Nephron progenitor cell (in vitro differentiated cells): ENCODE results near the gene MISP.

Source experiments
- DNase-seq: peaks from one replicate; pipeline ENCODE4 v3.0.0; 2021
- H3K27ac Mint-ChIP-seq: 2 replicates; pipeline ENCODE4 v1.8.0; 2021; ENCODE audit warnings: mild to moderate bottlenecking, moderate library complexity, mixed read lengths
- H3K27me3 Mint-ChIP-seq: 2 replicates; pipeline ENCODE4 v1.8.0; 2021; ENCODE audit warnings: mild to moderate bottlenecking, low read depth, mixed read lengths; ENCODE audit not compliant: poor library complexity
- H3K36me3 Mint-ChIP-seq: 2 replicates; pipeline ENCODE4 v1.8.0; 2021; ENCODE audit warnings: low read depth, mixed read lengths
- H3K4me1 Mint-ChIP-seq: 2 replicates; pipeline ENCODE4 v1.8.0; 2021; ENCODE audit warnings: mixed read lengths
- H3K4me3 Mint-ChIP-seq: 2 replicates; pipeline ENCODE4 v1.8.0; 2021; ENCODE audit warnings: mild to moderate bottlenecking, moderate library complexity, mixed read lengths
- H3K9me3 Mint-ChIP-seq: 2 replicates; pipeline ENCODE4 v1.8.0; 2021; ENCODE audit warnings: mild to moderate bottlenecking, moderate library complexity, mixed read lengths
- CTCF ChIP-seq: fragments of 200-600 bp; sonication (generic); IDR thresholded peaks from 2 replicates; pipeline ENCODE4 v1.5.0; 2021; ENCODE audit warnings: antibody characterized with exemption

The MISP gene

GRCh38 chr19:756236-756635 is 5.3 kb downstream of the MISP start:
- H3K27ac Mint-ChIP-seq: no peak overlapping the region
- peaks cover 15% of the 10 kb centered on the region for H3K4me1 Mint-ChIP-seq
- no peak overlapping the region for H3K4me3 Mint-ChIP-seq
- H3K9me3 Mint-ChIP-seq: peaks cover 40% of the 10 kb centered on the region
- no peak for TF ChIP-seq CTCF
- no peak for DNase-seq
- H3K27me3 Mint-ChIP-seq: peaks cover 9% of the 10 kb centered on the region
- peaks cover 7% of the 10 kb centered on the region for H3K36me3 Mint-ChIP-seq

- Mint-ChIP-seq H3K36me3 (peaks cover 7% of the 10 kb centered on the region), H3K9me3 (peaks cover 45% of the 10 kb centered on the region), H3K4me1 (peaks cover 15% of the 10 kb centered on the region), H3K27ac (no peak overlapping the region), H3K4me3 (no peak overlapping the region), H3K27me3 (peaks cover 9% of the 10 kb centered on the region)
- TF ChIP-seq CTCF: no peak
- DNase-seq: no peak
Observed at GRCh38 chr19:756821-757688, 6.1 kb downstream of the MISP start.

- no peak overlapping the region for H3K27ac Mint-ChIP-seq
Observed at GRCh38 chr19:757811-758668, 7.1 kb downstream of the MISP start.

GRCh38 chr19:763181-763580 is 12.3 kb downstream of the MISP start:
- Mint-ChIP-seq H3K4me1 (peaks cover 8% of the 10 kb centered on the region), H3K27me3 (peaks cover 9% of the 10 kb centered on the region)
- DNase-seq: no peak

More at GRCh38 chr19:757811-758668, 7.1 kb downstream of the MISP start:
- peaks cover 12% of the 10 kb centered on the region for H3K27me3 Mint-ChIP-seq
- peaks cover 45% of the 10 kb centered on the region for H3K9me3 Mint-ChIP-seq
- peaks cover 12% of the 10 kb centered on the region for H3K4me1 Mint-ChIP-seq
- DNase-seq: no peak
- no peak overlapping the region for H3K4me3 Mint-ChIP-seq
- H3K36me3 Mint-ChIP-seq: peaks cover 7% of the 10 kb centered on the region
- TF ChIP-seq CTCF: no peak

GRCh38 chr19:763869-764268 is 13.0 kb downstream of the MISP start:
- TF ChIP-seq CTCF: no peak
- H3K9me3 Mint-ChIP-seq: peaks cover 19% of the 10 kb centered on the region
- H3K27me3 Mint-ChIP-seq: peaks cover 9% of the 10 kb centered on the region
- no peak overlapping the region for H3K27ac Mint-ChIP-seq
- H3K4me1 Mint-ChIP-seq: peaks cover 14% of the 10 kb centered on the region
- peaks cover 7% of the 10 kb centered on the region for H3K36me3 Mint-ChIP-seq
- no peak for DNase-seq
- no peak overlapping the region for H3K4me3 Mint-ChIP-seq

More at GRCh38 chr19:763181-763580, 12.3 kb downstream of the MISP start:
- no peak for TF ChIP-seq CTCF
- H3K36me3 Mint-ChIP-seq: peaks cover 7% of the 10 kb centered on the region
- peaks cover 26% of the 10 kb centered on the region for H3K9me3 Mint-ChIP-seq
- H3K4me3 Mint-ChIP-seq: no peak overlapping the region
- no peak overlapping the region for H3K27ac Mint-ChIP-seq
